Endothelial cell of umbilical vein (primary cell): Measurements from ENCODE around the gene CAPN1. TPM values are rescaled to one million over a fixed set of nuclear protein-coding genes. Genes with fewer than 3 reads are reported as not detected.

Experiments
- BruUV-seq: library from RNA; stranded (reverse); fragments of 400-500 nt; replicated peaks from 2 replicates; lab custom pipeline; 2021; lab: Mats Ljungman, UMichigan
- CTCF ChIA-PET: fragments of 300-600, 350-600 bp; sonication (Branson Sonifier 250); formaldehyde crosslinking; loops from one replicate; lab custom pipeline; 2021; ENCODE audit warnings: antibody characterized with exemption, inconsistent platforms; lab: Charles Lee
- POLR2A ChIA-PET: fragments of 300-600, 350-600 bp; sonication (Branson Sonifier 250); formaldehyde crosslinking; loops from one replicate; lab custom pipeline; 2021; ENCODE audit warnings: antibody characterized with exemption, inconsistent platforms; lab: Charles Lee
- DNase-seq: peaks from one replicate; pipeline ENCODE4 v3.0.0-alpha.2; 2011; ENCODE audit warnings: low read depth, low spot score
- FAIRE-seq: peaks from 2 replicates; lab custom pipeline; 2011; peaks lifted over from hg19 to GRCh38; lab: Jason Lieb, UNC
- H2AFZ ChIP-seq: 2 replicates; pipeline ENCODE4 v1.6.0; 2012; ENCODE audit warnings: low read depth, low read length, control low read depth, inconsistent platforms
- H3K27ac ChIP-seq: 2 replicates; pipeline ENCODE4 v1.5.1; 2011; ENCODE audit warnings: low read depth, mild to moderate bottlenecking, control low read depth, low read length, moderate library complexity; ENCODE audit not compliant: insufficient read depth
- H3K27me3 ChIP-seq, 2 experiments: 2 replicates each; pipeline versions ENCODE4 v1.6.0 to v1.6.1; 2011; ENCODE audit warnings: low read length in 2 of 2, mixed read lengths in 1 of 2; ENCODE audit not compliant: control insufficient read depth in 2 of 2, insufficient read depth in 2 of 2
- H3K36me3 ChIP-seq, 2 experiments: 2 replicates in 1 of 2; 3 replicates in 1 of 2; pipeline ENCODE4 v1.5.1; 2011; ENCODE audit warnings: low read length in 2 of 2, mild to moderate bottlenecking in 1 of 2, moderate library complexity in 1 of 2; ENCODE audit not compliant: control insufficient read depth in 2 of 2, insufficient read depth in 2 of 2; ENCODE audit errors: extremely low read depth in 1 of 2
- H3K4me1 ChIP-seq: 3 replicates; pipeline ENCODE4 v1.5.1; 2011; ENCODE audit warnings: mild to moderate bottlenecking, low read length; ENCODE audit not compliant: control insufficient read depth, insufficient read depth; ENCODE audit errors: extremely low read depth
- H3K4me2 ChIP-seq: 2 replicates; pipeline ENCODE4 v1.6.1; 2011; ENCODE audit warnings: low read length, control low read depth, mixed read lengths; ENCODE audit not compliant: insufficient read depth
- H3K4me3 ChIP-seq, 3 experiments: fragments of 200-600 bp in 1 of 3; sonication (generic), shearing (Covaris generic) in 1 of 3; replicated peaks in 1 of 3; 2 replicates each; pipeline ENCODE4 v1.5.1; 2011 to 2016; ENCODE audit warnings: control low read depth in 3 of 3, low read length in 3 of 3, mild to moderate bottlenecking in 2 of 3, inconsistent platforms in 1 of 3, low read depth in 1 of 3, moderate library complexity in 1 of 3; ENCODE audit not compliant: insufficient read depth in 1 of 3
- H3K79me2 ChIP-seq: 2 replicates; pipeline ENCODE4 v1.6.0; 2012; ENCODE audit warnings: low read length, inconsistent platforms; ENCODE audit not compliant: control insufficient read depth, insufficient read depth
- H3K9ac ChIP-seq: replicated peaks from 2 replicates; pipeline ENCODE3; 2011; ENCODE audit warnings: low read length, control low read depth; ENCODE audit not compliant: insufficient read depth; ENCODE audit errors: extremely low read depth
- H3K9me1 ChIP-seq: replicated peaks from 3 replicates; pipeline ENCODE4 v1.6.0; 2011; ENCODE audit warnings: mild to moderate bottlenecking, low read length; ENCODE audit not compliant: control insufficient read depth, insufficient read depth; ENCODE audit errors: extremely low read depth
- H3K9me3 ChIP-seq: replicated peaks from 2 replicates; pipeline ENCODE4 v1.5.1; 2012; ENCODE audit warnings: low read length, inconsistent platforms; ENCODE audit not compliant: control insufficient read depth, insufficient read depth
- H4K20me1 ChIP-seq: replicated peaks from 2 replicates; pipeline ENCODE3; 2011; ENCODE audit warnings: mild to moderate bottlenecking, low read length; ENCODE audit not compliant: control insufficient read depth, insufficient read depth; ENCODE audit errors: extremely low read depth
- CTCF ChIP-seq, 2 donors: IDR thresholded peaks; 1 replicate in 1 of 2; 2 replicates in 1 of 2; pipeline ENCODE4 v1.5.1; 2011; ENCODE audit warnings: low read length in 2 of 2, mild to moderate bottlenecking in 2 of 2, moderate library complexity in 2 of 2, control low read depth in 1 of 2, inconsistent platforms in 1 of 2, low read depth in 1 of 2; ENCODE audit not compliant: insufficient read depth in 1 of 2; ENCODE audit errors: extremely low read depth in 1 of 2
- EZH2 ChIP-seq: IDR thresholded peaks from 2 replicates; pipeline ENCODE4 v1.6.1; 2012; ENCODE audit warnings: borderline replicate concordance, low read depth, mild to moderate bottlenecking, moderate library complexity, low read length, inconsistent platforms; ENCODE audit not compliant: severe bottlenecking
- FOS ChIP-seq: IDR thresholded peaks from 2 replicates; pipeline ENCODE4 v1.6.1; 2011; ENCODE audit warnings: mild to moderate bottlenecking, low read length, moderate library complexity, borderline replicate concordance; ENCODE audit not compliant: insufficient read depth
- GATA2 ChIP-seq: IDR thresholded peaks from 2 replicates; pipeline ENCODE4 v1.7.0; 2011; ENCODE audit warnings: low read depth, mild to moderate bottlenecking, moderate library complexity, mixed read lengths, low read length; ENCODE audit not compliant: insufficient read length, insufficient read depth
- JUN ChIP-seq: IDR thresholded peaks from 2 replicates; pipeline ENCODE4 v1.6.1; 2011; ENCODE audit warnings: borderline replicate concordance, low read depth; ENCODE audit not compliant: insufficient read length, insufficient read depth
- MAX ChIP-seq: IDR thresholded peaks from 2 replicates; pipeline ENCODE4 v1.6.1; 2011; ENCODE audit not compliant: insufficient read depth, insufficient read length
- MYC ChIP-seq: IDR thresholded peaks from one replicate; pipeline ENCODE4 v1.6.1; 2011; ENCODE audit warnings: mild to moderate bottlenecking, low read depth, low read length
- POLR2A ChIP-seq: IDR thresholded peaks from 2 replicates; pipeline ENCODE4 v1.6.1; 2012; ENCODE audit warnings: low read depth, mild to moderate bottlenecking, control low read depth, low read length
- POLR2AphosphoS5 ChIP-seq: IDR thresholded peaks from 2 replicates; pipeline ENCODE4 v1.6.1; 2012; ENCODE audit warnings: low read depth, mild to moderate bottlenecking, control low read depth, low read length, moderate library complexity; ENCODE audit not compliant: insufficient read depth
- dilution Hi-C: fragments of 300-500 bp; cut with MboI; formaldehyde crosslinking; loops from one replicate; pipeline ENCODE4 v1.15.0; 2019; ENCODE audit warnings: low sequenced_read_pairs; ENCODE audit not compliant: extremely low pct_ligation_motif_present
- intact Hi-C: fragments of 100-400 bp; cut with micrococcal nuclease; formaldehyde crosslinking; loops from one replicate; pipeline ENCODE4 v1.10.0; 2022
- polyA plus RNA-seq, 4 experiments: library from polyadenylated mRNA; depleted of rRNA in 3 of 4; stranded (reverse) in 3 of 4; unstranded in 1 of 4; fragments of >200 nt; gene quantifications; 2 replicates each; pipeline versions ENCODE4 v1.2.1 to v1.2.3, GENCODE V29; 2011 to 2012; ENCODE audit warnings: missing spikeins in 1 of 4
- total RNA-seq: library from RNA; stranded (reverse); gene quantifications from 2 replicates; pipeline ENCODE4 v1.2.3, GENCODE V29; 2021

The CAPN1 gene
- total and polyA plus RNA-seq, 2 donors (not counting 3 experiments of a cell fraction or from before 2014, with no cell fraction given): 217 to 218 TPM

DNA sequence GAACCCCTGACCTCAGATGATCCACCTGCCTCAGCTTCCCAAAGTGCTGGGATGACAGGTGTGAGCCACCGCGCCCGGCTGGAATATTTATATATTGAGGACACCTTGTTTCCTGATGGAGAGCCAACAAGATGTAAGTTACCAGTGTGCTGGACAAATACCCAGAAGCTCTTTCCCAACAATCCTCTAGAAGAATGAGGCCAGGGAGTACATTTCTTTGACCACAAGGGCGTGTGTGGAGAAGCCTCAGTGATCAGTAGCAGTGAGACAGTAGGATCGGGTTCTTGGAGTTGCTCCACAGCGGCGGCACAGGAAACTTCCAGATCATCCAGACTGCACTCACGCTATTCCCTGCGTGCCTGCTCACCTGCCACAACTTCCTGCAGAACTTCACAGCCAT lies 69.7 kb downstream of the CAPN1 start:
- intact Hi-C loops (no loop called here), dilution Hi-C loops (no loop called here)
- ChIA-PET CTCF (interaction anchor here (0.6 to 4.9 kb wide), 8 partner anchors 11 to 141 kb away, joined by 3 to 34 read pairs (median 7); partner anchors contain the start of genes CDC42EP2 and POLA2), POLR2A (no interaction called here)
- H2AFZ ChIP-seq: no peak overlapping the region
- TF ChIP-seq POLR2A (no peak), FOS (no peak), MYC (no peak), EZH2 (no peak), MAX (no peak), GATA2 (no peak), CTCF (IDR thresholded peaks at IDR 0.05; ENCODE audit: extremely low read depth in 1 of 2, insufficient read depth in 1 of 2, low read depth in 1 of 2, low read length in 2 of 2) (no peak), JUN (no peak), POLR2AphosphoS5 (no peak)
- H3K9ac ChIP-seq: no peak overlapping the region
- no peaks in the 10 kb centered on the region for H3K9me1 ChIP-seq
- no peaks in the 10 kb centered on the region for H3K4me1 ChIP-seq
- H3K36me3 ChIP-seq: no peaks in the 10 kb centered on the region
- H3K79me2 ChIP-seq: no peaks in the 10 kb centered on the region
- no peak overlapping the region for H3K27ac ChIP-seq
- no TSS peak for BruUV-seq
- H3K9me3 ChIP-seq: no peaks in the 10 kb centered on the region
- no peaks in the 10 kb centered on the region for H3K27me3 ChIP-seq
- DNase-seq (no peak), FAIRE-seq (no peak)
- no peaks in the 10 kb centered on the region for H4K20me1 ChIP-seq
- H3K4me2 ChIP-seq: no peak overlapping the region
- H3K4me3 ChIP-seq: no peak overlapping the region
